HG02973 (cell line): ENCODE data around the gene CCR4.
"Not testable (repeated sequence)": the region's sequence is repeated elsewhere in the genome, so short reads cannot be mapped to it uniquely, and the experiment has no call there.

Experiments
- ATAC-seq: cut with Tn5 transposase; IDR thresholded peaks from one replicate; pipeline ENCODE4 v1.9.1; 2021; ENCODE audit warnings: moderate library complexity; ENCODE audit not compliant: unreplicated experiment

The CCR4 gene

DNA sequence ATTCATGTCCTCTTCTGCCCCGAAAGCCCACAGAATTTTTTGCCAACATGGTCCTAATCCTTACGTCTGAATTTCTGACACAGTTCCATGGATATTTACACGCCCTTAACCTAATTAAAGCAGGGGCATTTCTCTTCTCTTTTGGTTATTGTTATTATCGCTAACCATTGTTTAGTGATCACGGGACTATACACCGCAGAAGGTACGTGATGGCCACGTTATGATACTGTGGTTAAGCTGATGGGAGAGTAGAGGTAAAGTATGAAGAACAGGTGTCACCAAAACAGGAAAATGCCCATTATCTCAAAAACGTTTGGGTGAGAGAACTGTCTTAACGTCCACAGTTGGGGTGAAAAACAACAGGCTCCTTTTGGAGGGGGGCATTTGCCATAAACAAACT, 26.4 kb downstream of the CCR4 start:
- no peak for ATAC-seq

DNA sequence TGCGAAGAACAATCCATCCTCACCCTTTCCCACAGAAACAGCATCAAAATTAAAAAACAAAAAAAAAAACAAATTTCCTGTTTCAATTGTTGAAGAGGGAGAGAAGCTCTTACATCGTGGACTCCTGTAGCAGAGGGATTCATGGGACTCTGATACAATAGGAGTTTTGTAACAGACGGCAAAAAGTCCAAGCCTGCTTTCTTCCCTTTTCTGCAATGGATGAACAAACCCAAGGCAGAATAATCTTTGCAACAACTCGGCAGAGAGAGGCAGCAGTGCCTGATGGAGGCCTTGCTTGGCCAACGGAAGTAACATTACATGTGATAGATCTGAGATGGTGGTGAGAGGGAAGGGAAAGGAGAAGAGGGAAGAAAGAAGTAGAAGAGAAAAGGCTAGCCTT, 26.9 kb downstream of the CCR4 start:
- no peak for ATAC-seq

DNA sequence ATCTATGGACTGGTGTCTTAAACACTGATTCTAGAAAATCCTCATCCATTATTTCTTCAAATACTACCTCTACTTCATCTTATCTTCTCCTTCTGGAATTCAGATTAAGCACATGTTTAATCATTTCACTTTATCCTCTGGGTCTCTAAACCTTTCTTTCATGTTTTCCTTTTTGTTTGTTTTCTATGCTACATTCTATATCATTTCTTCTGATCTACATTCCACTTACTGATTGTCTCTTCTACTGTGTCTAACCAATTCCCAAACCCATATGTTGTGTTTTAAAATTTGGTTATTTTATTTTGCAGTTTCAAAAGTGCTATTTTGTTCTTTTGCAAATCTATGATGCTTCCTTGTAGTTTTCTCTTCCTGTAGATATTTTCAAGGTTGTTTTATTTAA, 31.7 kb downstream of the CCR4 start:
- ATAC-seq, result no peak

DNA sequence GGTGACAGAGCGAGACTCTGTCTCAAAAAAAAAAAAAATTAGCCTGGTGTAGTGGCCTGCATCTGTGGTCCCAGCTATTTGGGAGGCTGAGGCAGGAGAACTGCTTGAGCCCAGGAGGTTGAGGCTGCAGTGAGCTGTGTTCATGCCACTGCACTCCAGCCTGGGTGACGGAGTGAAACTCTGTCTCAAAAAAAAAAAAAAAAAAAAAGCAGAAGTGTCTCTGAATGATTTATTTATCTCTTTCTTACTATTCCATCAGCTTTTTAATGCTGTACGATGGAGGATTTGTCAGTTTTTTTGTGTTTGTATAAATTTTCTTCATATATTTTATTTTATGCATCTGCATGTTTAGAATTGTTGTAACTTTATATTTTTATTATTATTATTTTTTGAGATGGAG, 33.5 kb downstream of the CCR4 start:
- not testable (repeated sequence) for ATAC-seq

DNA sequence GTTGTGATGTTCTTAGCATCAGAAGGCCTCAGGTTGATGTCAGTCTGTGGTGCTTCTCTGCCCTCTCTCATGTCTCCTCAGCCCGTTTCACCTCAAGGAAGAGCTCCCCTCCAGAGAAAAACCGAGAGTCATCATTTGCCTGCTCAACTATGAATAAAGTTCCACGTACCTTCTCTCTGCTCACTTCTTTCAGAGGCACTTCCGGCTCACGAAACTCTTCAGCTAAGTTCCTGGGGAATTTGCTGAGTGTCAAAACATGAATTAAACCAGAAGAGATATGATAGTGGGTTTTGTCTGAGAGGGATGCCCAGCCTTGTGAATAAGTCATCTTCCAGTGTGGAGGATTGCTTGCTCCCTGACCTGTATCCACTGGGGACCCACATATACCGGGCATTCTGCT, 37.7 kb downstream of the CCR4 start:
- no peak for ATAC-seq

DNA sequence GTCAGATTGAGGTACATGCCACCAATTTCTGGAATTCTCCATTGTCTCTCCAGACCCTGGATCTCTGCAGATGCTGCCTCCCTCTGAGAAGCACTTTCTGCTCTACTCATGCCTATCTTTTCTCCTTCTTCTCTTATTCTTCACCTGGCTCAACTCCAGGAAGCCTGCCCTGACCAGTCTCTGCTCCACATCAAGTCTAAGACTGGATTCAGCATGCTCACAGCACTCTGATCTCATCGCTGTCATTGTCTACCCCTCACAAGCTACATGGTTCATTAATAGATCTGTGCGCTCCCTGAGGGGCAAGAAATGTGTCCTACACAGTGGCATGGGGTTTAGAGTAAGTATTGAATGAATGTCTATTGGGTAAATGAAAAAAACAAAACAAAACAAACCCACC, 38.7 kb downstream of the CCR4 start:
- no peak for ATAC-seq

DNA sequence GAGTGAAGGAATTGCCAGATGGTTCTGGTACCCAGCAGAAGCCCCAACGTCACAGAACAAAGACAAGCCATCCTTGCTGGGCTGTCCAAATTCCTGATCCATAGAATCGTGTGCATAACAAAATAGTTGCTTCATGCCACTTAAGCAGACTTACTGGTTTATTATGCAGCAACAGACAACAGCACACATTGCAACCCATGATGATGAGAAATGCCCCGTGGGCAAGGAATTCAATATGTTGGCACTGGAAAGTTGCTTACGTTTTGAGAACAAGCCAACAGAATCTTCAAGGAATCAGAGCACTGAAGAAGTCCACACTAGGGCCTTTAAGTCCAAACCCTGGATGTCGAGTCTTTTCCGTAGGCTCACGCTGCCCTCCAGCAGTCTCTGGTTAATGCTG, 40.3 kb downstream of the CCR4 start:
- no peak for ATAC-seq

DNA sequence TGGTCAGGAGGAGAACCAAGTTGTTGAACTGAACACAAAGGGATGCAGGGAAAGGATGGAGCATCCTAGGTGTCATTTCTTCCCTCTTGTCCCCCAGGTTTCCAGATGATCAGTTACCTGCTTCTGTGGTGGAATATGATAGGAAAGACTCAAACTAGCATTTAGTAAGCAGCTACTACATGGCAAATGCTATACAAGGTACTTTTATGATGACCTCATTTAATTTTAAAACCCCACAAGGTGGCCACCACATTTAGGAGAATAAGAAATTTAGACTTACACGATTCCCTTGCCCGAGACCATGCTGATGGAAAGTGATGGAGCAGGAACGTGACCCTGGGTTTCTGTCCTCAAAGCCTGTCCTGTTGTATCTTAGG, 40.9 kb downstream of the CCR4 start:
- ATAC-seq, result no peak

DNA sequence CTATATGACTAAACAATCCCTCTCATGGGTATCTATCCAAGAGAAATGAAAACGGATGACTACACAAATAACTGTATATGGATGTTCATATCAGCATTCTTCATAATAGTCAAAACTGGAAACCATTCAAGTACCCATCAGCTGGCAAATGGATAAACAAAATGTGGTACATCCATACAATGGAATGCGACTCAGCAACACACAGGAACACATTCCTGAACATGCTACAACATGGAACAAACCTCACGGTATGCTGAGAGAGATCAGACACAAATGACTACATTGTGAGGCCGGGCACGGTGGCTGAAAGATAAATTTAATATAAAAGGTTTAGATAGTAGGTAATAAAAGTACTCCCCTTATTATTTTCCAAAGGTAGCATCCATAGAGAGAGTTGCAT, 42.6 kb downstream of the CCR4 start:
- no peak for ATAC-seq

DNA sequence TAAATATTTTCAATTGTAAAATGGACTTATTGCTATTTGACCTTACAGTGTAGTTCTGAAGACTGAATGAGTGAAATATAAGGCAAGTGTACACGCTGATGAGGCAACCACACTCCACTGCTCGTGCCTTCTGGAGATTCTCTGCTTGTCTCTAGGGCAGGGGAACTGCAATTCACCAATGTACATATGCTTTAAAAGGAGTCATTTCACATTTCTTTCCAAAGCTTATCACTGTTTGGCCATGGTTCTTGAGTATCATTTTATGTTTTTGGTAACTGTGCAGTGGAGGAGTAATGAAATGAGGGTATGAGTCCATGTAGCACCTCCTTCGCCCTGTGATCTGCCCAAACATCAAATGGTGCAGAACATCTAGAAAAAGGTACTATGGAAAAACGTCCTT, 43.7 kb downstream of the CCR4 start:
- ATAC-seq, result no peak

DNA sequence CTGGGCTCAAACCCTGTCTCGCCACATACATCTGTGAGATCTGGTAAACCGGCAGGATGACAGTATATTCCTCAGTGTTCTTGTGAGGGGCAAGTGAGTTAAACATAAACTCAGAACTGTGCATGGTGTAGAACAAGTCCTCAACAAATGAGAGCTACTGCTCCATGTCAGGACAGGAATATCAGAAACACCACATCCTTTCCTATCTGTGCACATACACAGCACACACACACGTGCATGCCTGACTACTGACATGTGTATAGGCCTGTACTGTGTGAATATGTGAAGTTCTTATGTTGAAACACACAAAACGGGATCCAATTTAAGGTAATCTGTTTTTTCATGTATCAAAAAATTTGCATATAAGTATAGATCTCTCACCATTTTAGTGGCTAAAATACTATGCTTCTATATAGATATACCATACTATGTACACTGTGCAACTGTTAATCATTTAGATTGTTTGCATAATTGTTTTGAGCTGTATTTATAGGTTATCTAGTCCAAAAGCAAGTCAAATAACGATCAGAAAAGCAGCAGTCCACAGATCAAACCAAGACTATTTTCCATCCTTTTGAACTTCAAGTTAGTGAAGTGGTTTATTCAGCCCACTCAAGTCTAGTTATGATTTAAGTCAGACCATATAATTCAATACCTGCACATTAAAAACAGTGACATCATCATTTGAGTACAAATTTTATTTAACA, 44.8 kb downstream of the CCR4 start:
- ATAC-seq, result no peak

DNA sequence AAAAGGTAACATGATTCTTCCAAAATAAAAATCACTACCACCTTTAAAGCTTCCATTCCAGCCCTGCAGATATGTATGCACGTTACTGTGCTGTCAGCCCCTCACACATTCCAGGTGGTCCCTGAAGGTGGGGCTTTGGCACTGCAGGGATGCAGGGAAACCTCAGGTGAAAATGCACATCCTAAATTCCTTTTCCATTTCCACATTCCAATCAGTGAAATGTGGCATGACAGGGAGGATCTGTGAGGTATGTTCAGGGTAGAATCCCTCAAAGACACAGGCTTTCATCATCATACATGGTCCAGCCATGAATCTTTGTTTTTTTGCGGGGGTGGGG, 45.3 kb downstream of the CCR4 start:
- ATAC-seq, result no peak

DNA sequence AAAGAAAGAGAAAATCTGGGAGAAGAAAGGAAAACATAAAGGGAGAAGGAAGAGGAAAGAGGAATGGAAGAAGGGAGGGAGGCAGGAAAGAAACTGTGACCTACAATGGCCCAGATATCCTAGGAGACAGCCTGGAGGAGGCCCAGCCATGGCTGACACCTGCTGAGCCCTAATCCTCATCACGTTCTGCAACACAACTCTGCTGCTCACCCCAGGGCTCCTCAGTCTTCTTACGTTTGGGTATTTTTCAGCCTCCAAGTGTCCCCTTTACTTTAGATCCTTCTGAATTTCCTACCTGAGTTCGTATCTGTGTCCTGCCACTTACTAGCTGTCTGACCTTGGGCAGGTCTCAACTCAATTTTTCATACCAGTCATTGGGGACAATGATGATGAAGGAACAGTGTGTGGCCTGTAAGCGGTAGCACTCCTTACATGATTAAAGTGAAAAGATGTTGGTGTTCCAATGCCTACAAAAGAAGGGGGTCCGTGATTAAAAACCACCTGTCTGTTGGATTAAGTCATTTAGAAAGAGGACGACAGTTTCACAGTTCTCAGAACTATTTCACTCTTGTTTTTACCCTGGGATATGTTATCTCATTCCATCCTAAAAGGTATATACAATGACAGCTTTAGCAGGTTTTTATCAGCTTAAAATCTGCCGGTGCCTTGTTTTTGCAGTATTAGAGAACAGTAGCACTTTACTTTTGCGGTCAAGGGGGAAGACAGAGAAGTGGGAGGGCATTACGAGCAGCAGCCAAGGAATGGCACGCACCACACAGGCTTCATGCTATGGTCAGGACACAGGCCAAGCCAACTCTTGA, 47.4 kb downstream of the CCR4 start:
- no peak for ATAC-seq

DNA sequence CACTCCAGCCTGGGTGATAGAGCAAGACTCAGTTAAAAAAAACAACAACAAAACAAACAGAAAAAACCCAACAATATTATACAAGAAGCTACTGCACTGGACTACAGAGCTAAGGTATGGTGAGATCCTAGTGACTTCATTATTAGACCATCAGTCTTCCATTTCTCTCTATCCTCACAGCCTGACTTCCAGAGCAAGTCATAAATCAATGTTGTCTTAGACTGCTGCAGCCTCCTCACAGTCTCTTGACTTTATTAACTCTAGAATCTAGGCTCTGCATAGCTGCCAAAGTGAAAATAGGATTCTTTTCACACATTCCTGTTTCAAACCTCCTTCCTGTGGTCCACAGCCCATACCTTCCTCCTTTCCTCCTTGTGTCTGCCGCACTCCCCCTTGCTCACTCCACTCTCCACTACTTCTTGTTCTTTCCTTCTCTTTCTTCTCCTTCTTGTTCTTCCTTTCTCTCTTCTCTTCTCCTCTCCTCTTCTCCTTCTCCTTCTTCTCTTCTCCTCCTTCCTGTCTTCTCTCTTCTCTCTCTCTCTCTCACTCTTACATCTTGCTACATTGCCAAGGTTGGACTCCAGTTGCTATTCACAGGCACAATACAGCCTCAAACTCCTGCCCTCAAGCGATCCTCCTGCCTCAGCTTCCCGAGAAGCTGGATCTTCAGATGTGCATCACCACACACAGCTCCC, 49.4 kb downstream of the CCR4 start:
- no peak for ATAC-seq

DNA sequence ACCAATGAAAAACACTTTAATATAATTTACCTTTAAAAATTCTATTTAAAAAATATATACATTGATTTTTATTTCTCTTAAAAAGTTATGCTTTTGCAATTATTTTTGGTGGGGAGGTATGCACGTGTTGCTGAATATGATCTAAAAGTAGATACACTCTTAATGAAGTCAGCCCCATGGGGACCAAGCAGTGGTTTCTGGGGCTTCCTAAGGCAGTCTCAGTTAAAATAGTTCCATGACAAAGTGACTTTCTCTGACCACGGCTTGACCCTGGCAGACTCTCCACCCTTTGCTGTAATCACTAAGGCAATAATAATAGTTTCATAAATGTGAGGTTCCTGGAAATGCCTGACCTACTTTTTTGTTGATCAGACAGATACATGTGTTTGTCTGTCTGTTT, 50.4 kb downstream of the CCR4 start:
- ATAC-seq, result no peak

DNA sequence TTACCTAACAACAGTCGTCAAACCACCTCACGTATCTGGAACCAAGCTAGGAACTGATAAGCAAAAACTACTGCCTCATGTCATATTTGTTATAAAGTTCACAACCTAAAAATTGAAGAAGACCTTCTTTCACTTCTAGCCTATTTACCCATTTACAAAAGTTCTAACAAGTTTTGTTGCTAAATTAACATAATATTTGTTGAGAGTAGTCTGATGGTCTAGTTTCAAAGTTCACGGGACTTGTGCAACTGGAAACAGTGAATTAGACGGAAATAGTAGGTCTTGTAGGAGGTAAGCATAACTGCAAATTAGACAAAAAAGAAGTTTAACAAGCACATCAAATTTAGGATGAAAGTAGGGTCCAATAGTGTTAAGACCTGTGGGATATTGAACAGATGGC, 51.9 kb downstream of the CCR4 start:
- ATAC-seq, result no peak

DNA sequence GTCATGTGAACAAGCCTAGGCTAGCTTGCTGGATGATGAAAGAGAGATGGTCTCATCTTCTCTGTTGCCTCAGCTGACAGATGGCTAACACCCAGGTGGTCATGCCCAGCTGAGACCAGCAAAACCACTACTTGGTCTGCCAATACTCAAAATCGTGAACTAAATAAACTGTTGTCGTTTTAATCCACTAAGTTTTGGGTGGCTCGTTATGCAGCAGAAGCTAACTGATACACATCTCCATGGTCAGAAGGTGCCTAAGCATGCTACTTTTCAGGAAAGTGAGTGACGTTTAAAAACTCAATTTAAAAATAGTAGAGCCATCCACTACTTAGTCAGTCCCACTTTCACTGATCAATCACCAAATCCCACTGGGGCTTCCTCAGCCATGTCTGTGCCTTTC, 52.8 kb downstream of the CCR4 start:
- no peak for ATAC-seq

DNA sequence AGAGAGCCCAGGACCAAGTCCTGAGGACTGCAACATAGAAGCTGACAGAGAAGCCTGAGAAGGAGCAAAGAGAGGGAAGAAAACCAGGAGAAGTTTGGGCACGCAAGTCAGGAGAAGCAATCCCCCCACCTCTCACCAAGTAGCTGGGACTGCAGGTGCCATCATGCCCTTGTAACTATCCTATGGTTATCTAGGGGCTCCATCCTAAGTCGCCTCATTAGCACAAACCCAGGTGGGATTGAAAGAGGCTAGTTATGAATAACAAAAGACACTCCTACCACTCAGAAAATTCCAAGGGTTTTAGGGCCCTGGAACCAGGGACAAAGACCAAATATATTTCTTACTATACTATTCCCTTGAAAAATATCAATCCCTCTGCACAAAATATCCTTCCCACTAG, 53.5 kb downstream of the CCR4 start:
- ATAC-seq, result no peak
